ENCODE data around the gene ZBTB46.

ZBTB46 gene

GRCh38 chr20:63835021-63835858 lies 4.2 kb upstream of the ZBTB46 start:
- DNase-seq (ENCODE audit: low spot score), result peak; percentile 90
- H3K27ac ChIP-seq, result peak overlapping the region; percentile 35 to 91
- peak overlapping the region; percentile 47 for H3K4me3 ChIP-seq
- no peak for TF ChIP-seq CTCF (IDR thresholded peaks at IDR 0.05)

- no peak for TF ChIP-seq CTCF (IDR thresholded peaks at IDR 0.05)
- H3K27ac ChIP-seq, result peak overlapping the region; percentile 35 to 91
- DNase-seq (ENCODE audit: low spot score), result no peak
- peak overlapping the region; percentile 36 for H3K4me3 ChIP-seq
Observed at GRCh38 chr20:63834491-63834880, 3.4 kb upstream of the ZBTB46 start.

GRCh38 chr20:63833776-63834490 lies 2.9 kb upstream of the ZBTB46 start:
- no peak for DNase-seq (ENCODE audit: low spot score)
- TF ChIP-seq CTCF (IDR thresholded peaks at IDR 0.05), result no peak
- H3K27ac ChIP-seq, result peak overlapping the region in 1 of 2 donors; percentile 91
- no peak overlapping the region for H3K4me3 ChIP-seq

- Histone ChIP-seq H3K4me3 (peak overlapping the region; percentile 88), H3K27ac (peak overlapping the region in 1 of 2 donors; percentile 79)
- TF ChIP-seq CTCF (IDR thresholded peaks at IDR 0.05), result no peak
- DNase-seq (ENCODE audit: low spot score), result no peak
Observed at GRCh38 chr20:63831993-63832686, 1.1 kb upstream of the ZBTB46 start.

GRCh38 chr20:63831646-63831992 lies 555 bp upstream of the ZBTB46 start:
- DNase-seq (ENCODE audit: low spot score), result no peak
- peak overlapping the region in 1 of 2 donors; percentile 79 for H3K27ac ChIP-seq
- H3K4me3 ChIP-seq, result peak overlapping the region; percentile 88
- TF ChIP-seq CTCF (IDR thresholded peaks at IDR 0.05), result no peak

- Histone ChIP-seq H3K4me3 (peak overlapping the region; percentile 88), H3K27ac (peak overlapping the region in 1 of 2 donors; percentile 63)
- TF ChIP-seq CTCF (IDR thresholded peaks at IDR 0.05), result no peak
- no peak for DNase-seq (ENCODE audit: low spot score)
Observed at GRCh38 chr20:63829945-63830835, 874 bp downstream of the ZBTB46 start.
